ENCODE measurements around the gene CGREF1. TPM values are rescaled to one million over a fixed set of nuclear protein-coding genes. Genes with fewer than 3 reads are reported as not detected.
"Not testable (repeated sequence)": the region's sequence is repeated elsewhere in the genome, so short reads cannot be mapped to it uniquely, and the experiment has no call there.

CGREF1 gene
- polyA plus RNA-seq, 1 donor from 2014 or later, result 24.5 TPM

GRCh38 chr2:27076323-27076722, 42.6 kb downstream of the CGREF1 start:
- Histone ChIP-seq H4K20me1 (ENCODE audit: insufficient read depth) (no peaks in the 10 kb centered on the region), H3K4me3 (ENCODE audit: low read length) (no peak overlapping the region), H3K9me3 (ENCODE audit: low read length) (no peaks in the 10 kb centered on the region), H3K4me2 (ENCODE audit: low read length) (no peak overlapping the region), H3K9ac (ENCODE audit: low read length) (no peak overlapping the region), H3K27ac (ENCODE audit: low read length) (no peak overlapping the region), H3K27me3 (ENCODE audit: insufficient read depth, low read depth, low read length) (no peaks in the 10 kb centered on the region), H3K36me3 (ENCODE audit: insufficient read depth, low read length) (no peaks in the 10 kb centered on the region), H3K79me2 (replicated peaks; ENCODE audit: insufficient read depth, low read length) (peaks cover under 1% of the 10 kb centered on the region), H3F3A (ENCODE audit: insufficient read depth, low read length, poor library complexity, severe bottlenecking) (no peaks in the 10 kb centered on the region), H3K9me2 (ENCODE audit: insufficient read depth, low read length) (no peaks in the 10 kb centered on the region), H2AFZ (ENCODE audit: low read depth, low read length) (no peak overlapping the region)
- no peak for TF ChIP-seq RAD21 (conservative IDR thresholded peaks at IDR 0.05)
- no peak for TF ChIP-seq MXI1 (conservative IDR thresholded peaks at IDR 0.05; ENCODE audit: poor library complexity, severe bottlenecking)
- TF ChIP-seq TAF1 (IDR thresholded peaks at IDR 0.05; ENCODE audit: low read depth), result no peak
- TF ChIP-seq, protein P1, sequence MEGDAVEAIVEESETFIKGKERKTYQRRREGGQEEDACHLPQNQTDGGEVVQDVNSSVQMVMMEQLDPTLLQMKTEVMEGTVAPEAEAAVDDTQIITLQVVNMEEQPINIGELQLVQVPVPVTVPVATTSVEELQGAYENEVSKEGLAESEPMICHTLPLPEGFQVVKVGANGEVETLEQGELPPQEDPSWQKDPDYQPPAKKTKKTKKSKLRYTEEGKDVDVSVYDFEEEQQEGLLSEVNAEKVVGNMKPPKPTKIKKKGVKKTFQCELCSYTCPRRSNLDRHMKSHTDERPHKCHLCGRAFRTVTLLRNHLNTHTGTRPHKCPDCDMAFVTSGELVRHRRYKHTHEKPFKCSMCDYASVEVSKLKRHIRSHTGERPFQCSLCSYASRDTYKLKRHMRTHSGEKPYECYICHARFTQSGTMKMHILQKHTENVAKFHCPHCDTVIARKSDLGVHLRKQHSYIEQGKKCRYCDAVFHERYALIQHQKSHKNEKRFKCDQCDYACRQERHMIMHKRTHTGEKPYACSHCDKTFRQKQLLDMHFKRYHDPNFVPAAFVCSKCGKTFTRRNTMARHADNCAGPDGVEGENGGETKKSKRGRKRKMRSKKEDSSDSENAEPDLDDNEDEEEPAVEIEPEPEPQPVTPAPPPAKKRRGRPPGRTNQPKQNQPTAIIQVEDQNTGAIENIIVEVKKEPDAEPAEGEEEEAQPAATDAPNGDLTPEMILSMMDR (IDR thresholded peaks at IDR 0.05; ENCODE audit: poor library complexity, severe bottlenecking), result no peak
- no peak for TF ChIP-seq EZH2 (IDR thresholded peaks at IDR 0.05; ENCODE audit: borderline replicate concordance, insufficient read depth, low read length, poor library complexity, severe bottlenecking)
- no peak for TF ChIP-seq POLR2AphosphoS5 (IDR thresholded peaks at IDR 0.05)
- no peak for TF ChIP-seq SMC3 (conservative IDR thresholded peaks at IDR 0.05; ENCODE audit: poor library complexity)
- TF ChIP-seq, protein P2, sequence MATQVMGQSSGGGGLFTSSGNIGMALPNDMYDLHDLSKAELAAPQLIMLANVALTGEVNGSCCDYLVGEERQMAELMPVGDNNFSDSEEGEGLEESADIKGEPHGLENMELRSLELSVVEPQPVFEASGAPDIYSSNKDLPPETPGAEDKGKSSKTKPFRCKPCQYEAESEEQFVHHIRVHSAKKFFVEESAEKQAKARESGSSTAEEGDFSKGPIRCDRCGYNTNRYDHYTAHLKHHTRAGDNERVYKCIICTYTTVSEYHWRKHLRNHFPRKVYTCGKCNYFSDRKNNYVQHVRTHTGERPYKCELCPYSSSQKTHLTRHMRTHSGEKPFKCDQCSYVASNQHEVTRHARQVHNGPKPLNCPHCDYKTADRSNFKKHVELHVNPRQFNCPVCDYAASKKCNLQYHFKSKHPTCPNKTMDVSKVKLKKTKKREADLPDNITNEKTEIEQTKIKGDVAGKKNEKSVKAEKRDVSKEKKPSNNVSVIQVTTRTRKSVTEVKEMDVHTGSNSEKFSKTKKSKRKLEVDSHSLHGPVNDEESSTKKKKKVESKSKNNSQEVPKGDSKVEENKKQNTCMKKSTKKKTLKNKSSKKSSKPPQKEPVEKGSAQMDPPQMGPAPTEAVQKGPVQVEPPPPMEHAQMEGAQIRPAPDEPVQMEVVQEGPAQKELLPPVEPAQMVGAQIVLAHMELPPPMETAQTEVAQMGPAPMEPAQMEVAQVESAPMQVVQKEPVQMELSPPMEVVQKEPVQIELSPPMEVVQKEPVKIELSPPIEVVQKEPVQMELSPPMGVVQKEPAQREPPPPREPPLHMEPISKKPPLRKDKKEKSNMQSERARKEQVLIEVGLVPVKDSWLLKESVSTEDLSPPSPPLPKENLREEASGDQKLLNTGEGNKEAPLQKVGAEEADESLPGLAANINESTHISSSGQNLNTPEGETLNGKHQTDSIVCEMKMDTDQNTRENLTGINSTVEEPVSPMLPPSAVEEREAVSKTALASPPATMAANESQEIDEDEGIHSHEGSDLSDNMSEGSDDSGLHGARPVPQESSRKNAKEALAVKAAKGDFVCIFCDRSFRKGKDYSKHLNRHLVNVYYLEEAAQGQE (IDR thresholded peaks at IDR 0.05; ENCODE audit: borderline replicate concordance), result no peak
- TF ChIP-seq EP300 (conservative IDR thresholded peaks at IDR 0.05; ENCODE audit: poor library complexity, severe bottlenecking), result no peak

DNA sequence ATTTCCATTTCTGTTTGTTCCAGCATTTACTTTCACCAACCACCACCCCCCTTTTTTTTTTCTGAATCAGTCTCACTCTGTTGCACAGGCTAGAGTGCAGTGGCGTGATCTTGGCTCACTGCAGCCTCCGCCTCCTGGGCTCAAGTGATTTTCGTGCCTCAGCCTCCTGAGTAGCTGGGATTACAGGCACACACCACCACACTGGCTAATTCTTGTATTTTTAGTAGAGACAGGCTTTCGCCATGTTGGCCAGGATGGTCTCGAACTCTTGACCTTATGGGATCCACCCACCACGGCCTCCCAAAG, 43.4 kb downstream of the CGREF1 start:
- H3K27ac ChIP-seq (ENCODE audit: low read length); H3K79me2 ChIP-seq (replicated peaks; ENCODE audit: insufficient read depth, low read length); H4K20me1 ChIP-seq (ENCODE audit: insufficient read depth); H3K9ac ChIP-seq (ENCODE audit: low read length); H3K36me3 ChIP-seq (ENCODE audit: insufficient read depth, low read length); H3K4me3 ChIP-seq (ENCODE audit: low read length); H3K4me2 ChIP-seq (ENCODE audit: low read length); H3K9me3 ChIP-seq (ENCODE audit: low read length); H2AFZ ChIP-seq (ENCODE audit: low read depth, low read length); H3K27me3 ChIP-seq (ENCODE audit: insufficient read depth, low read depth, low read length); H3K9me2 ChIP-seq (ENCODE audit: insufficient read depth, low read length); H3F3A ChIP-seq (ENCODE audit: insufficient read depth, low read length, poor library complexity, severe bottlenecking): not testable (repeated sequence)
